HT1080 (cell line): ENCODE data around the gene SPEF2. TPM values are rescaled to one million over a fixed set of nuclear protein-coding genes. Genes with fewer than 3 reads are reported as not detected.

Experiments used
- DNase-seq: peaks from one replicate; pipeline ENCODE4 v3.0.0-alpha.2; 2015; ENCODE audit warnings: low read depth
- total RNA-seq: library from RNA; depleted of rRNA; stranded (reverse); fragments of >200 nt; shearing (Covaris generic); gene quantifications from 2 replicates; pipeline ENCODE4 v1.2.3, GENCODE V29; 2014

Gene SPEF2
- total RNA-seq, 1 experiment from 2014 or later, result 1.1 TPM

GRCh38 chr5:35781181-35781790 is 163.6 kb downstream of the SPEF2 start:
- DNase-seq, result no peak

DNA sequence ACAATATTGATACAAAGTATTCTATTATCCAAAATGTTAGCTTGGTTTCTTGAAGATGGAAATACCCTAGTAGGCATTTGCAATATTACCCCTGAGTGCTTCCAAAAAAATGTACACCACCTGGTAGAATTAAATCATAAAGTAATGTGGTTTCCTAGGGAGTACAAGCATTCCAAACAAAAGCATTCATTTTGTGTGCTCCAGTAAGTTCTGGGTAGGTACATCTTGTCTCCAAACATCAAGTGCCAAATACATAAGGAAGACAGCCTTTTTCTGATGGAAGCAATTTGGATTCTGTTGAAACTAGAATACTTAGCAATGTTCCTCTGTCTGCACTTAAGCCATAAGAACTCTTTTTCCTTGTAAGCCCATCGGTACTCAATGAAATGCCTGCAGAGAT is 165.9 kb downstream of the SPEF2 start:
- DNase-seq, result no peak

- no peak for DNase-seq
Measured at GRCh38 chr5:35785601-35786085, 168.0 kb downstream of the SPEF2 start.

DNA sequence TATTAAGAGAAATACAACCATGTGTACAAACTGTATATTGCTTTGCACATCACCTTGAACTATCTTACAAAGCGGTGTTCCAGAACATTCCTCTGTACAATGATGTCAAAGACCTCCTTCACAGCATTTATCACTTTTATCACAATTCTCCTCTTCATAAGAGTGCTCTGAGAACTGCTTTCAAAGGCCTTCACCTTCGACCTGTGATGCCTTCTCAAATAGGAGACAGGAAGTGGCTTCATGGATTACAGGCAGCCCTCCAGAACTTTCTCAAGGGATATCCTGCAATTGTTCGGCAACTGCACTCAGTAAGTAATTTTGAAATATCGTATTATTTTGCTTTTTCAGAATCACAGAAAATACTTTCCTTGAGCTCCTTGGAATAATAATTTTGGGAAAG is 171.1 kb downstream of the SPEF2 start:
- DNase-seq, result no peak

- DNase-seq, result no peak
Measured at GRCh38 chr5:35789732-35790456, 172.2 kb downstream of the SPEF2 start.

DNA sequence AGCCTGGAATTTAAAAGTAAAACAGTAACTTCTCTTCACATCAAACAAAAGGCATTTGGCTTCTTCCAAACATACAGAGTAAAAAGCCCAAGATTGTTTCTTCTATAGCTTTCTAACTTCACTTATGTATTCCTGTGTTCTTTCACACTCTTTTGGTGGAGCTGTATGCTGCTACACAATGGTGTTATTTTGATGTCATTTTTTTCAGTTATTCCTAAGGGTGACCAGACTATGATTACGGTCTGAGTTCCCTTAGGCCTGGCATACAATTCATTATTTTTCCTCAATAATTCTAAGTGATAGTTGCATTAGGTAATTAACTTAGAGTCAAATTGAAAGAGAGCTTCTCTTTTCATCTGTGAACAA is 172.8 kb downstream of the SPEF2 start:
- no peak for DNase-seq

DNA sequence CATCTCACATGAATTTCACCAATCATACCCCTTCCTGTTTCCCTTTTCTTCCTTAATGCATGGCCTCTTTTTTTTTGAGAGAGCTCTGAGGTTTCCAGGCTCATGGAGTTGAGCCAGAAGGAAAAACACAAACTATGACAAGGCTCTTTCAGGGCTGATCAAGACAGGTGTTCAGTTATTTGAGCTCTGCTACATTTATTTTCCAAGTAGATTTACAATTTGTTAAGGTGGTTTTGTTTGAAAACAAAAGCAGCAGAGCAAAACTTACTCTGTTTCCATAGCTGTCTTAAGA is 176.6 kb downstream of the SPEF2 start:
- DNase-seq, result no peak

- DNase-seq, result no peak
Measured at GRCh38 chr5:35794684-35795375, 177.2 kb downstream of the SPEF2 start.

DNA sequence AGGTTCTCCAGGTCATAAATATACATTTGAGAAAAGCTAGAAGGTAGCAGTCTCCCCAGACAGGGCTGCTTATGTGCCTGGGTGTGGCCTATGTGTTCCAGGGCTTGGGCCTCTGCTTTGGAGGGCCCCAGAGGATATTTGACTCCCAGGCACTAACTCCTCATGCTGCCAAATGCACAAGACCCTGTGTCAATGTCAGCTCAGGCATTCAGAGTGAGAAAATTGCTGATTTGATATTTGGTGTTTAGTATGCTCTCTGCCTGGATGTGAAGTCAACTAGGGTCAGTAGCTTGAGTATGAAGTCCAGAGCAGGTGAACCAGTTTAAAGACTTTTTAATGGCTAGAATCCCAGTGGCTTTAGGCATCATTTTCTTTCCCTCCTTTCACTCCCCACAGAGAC is 181.5 kb downstream of the SPEF2 start:
- DNase-seq, result no peak

- no peak for DNase-seq
Measured at GRCh38 chr5:35799753-35800152, 182.1 kb downstream of the SPEF2 start.

DNA sequence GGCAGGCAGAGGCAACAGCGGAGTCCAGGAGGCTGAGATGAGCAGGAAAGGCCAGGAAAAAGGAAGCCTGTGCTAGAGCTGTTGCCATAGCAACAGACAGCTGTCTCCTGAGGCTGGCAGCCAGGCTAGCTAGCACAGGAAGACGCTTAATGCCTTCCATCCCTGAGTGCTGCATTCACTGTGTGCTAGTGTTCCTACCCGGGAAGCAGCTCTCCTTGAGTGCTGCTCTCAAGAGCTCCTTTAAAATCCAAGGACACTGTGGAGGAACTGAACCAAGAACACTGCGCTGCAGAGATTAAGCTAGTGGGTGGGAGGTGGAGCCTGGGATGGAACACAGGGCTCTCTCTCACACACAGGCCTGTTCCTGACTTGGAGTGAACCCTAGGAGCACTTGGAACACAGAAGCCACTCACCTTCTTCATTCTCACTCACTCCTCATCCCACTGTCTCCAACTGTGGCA is 185.6 kb downstream of the SPEF2 start:
- DNase-seq, result peak; percentile 70

- DNase-seq, result no peak
Measured at GRCh38 chr5:35804201-35804653, 186.6 kb downstream of the SPEF2 start.

- DNase-seq, result no peak
Measured at GRCh38 chr5:35804841-35805240, 187.2 kb downstream of the SPEF2 start.

- DNase-seq, result no peak
Measured at GRCh38 chr5:35810601-35811000, 192.9 kb downstream of the SPEF2 start.

DNA sequence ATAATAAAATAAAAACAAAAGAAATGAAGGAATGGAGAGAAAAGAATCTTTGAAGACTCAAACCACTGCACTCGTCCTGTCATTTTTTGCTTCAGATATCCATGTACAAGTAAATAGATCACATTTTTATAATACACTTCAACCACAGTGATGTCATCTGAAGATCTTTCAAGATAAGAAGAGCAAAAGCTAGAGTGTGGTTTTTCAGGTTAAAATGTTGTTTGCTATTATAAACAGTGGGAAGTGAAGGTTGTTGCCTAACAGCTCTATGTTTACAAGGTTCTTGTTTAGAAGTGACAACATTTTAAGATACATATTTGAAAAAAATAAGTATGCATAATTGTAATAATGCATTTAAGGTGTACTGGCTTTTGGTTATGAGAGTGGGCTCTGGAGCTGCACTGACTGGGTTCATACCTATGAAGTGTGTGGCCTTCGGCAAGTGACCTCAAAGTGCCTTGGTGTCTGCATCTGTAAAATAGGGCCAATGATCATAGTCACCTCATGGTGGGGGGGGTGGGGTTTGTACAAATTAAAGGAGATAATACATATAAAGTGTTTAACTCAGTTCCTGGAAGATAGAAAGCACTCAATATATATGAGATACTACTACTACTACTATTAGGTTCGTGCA is 193.6 kb downstream of the SPEF2 start:
- no peak for DNase-seq

- DNase-seq, result no peak
Measured at GRCh38 chr5:35813521-35813920, 195.9 kb downstream of the SPEF2 start.

- peak; percentile 43 for DNase-seq
Measured at GRCh38 chr5:35815089-35815936, 197.7 kb downstream of the SPEF2 start.

GRCh38 chr5:35816881-35817521 is 199.3 kb downstream of the SPEF2 start:
- DNase-seq, result no peak

GRCh38 chr5:35819026-35819425 is 201.4 kb downstream of the SPEF2 start:
- DNase-seq, result no peak

DNA sequence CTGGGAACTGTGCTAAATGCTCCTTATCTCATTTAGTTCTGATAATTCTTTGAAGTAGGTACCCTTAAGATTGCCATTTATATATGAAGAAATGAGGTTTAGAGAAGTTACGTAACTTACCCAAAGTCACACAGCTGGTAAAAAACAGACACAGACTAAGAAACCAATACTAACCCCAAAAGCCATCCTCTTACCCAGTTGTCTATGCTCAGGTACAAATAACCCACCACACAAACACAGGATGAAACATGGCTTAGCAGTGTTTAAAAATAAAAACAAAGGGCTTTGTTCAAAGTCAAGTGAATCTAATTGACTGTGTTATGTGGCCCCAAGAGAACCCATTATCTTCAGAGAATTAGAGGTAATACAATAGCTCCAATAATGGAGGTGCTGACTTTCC is 202.0 kb downstream of the SPEF2 start:
- no peak for DNase-seq

- no peak for DNase-seq
Measured at GRCh38 chr5:35820735-35821134, 203.1 kb downstream of the SPEF2 start.
